G401 (cell line): Measurements from ENCODE around the gene ATP9B. TPM values are rescaled to one million over a fixed set of nuclear protein-coding genes. Genes with fewer than 3 reads are reported as not detected.

ENCODE experiments used
- DNase-seq: peaks from one replicate; pipeline ENCODE4 v3.0.0-alpha.2; 2015; ENCODE audit warnings: low spot score
- in situ Hi-C: cut with HindIII; loops from 2 replicates; pipeline ENCODE4 v1.10.0; 2016; ENCODE audit warnings: low sequenced_read_pairs, mixed read lengths
- total RNA-seq: library from RNA; depleted of rRNA; stranded (reverse); fragments of >200 nt; shearing (Covaris generic); gene quantifications from 2 replicates; pipeline ENCODE4 v1.2.3, GENCODE V29; 2014; rRNA removed

The ATP9B gene
- total RNA-seq, 1 experiment from 2014 or later, result 16.3 TPM

DNA sequence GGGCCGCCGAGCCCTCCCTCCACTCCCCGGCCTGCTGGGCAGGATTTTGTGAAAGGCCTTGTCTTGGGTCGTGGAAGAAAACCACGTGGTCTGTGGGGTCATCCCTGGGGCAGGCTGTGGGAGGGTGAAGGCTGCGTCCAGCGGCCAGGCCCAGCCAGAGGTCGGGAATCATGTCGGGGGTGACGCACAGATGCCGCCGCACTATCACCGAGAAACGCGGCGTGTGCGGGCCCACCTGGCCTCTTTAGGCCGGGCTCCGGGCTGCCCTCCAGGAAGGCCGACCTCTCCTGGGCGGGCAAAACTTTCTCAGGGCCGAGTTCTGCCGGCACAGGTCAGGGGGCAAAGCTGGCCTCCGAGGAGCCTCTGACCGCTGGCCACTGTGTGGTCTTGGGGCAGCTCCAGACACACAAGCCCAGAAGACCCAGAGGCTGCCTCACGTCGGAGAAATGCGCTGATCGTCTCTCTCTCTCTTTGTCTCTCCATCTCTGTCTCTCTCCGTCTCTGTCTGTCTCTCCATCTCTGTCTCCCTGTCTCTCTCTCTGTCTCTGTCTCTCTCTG is 354.9 kb downstream of the ATP9B start:
- in situ Hi-C loops, result no loop called here
- no peak for DNase-seq

DNA sequence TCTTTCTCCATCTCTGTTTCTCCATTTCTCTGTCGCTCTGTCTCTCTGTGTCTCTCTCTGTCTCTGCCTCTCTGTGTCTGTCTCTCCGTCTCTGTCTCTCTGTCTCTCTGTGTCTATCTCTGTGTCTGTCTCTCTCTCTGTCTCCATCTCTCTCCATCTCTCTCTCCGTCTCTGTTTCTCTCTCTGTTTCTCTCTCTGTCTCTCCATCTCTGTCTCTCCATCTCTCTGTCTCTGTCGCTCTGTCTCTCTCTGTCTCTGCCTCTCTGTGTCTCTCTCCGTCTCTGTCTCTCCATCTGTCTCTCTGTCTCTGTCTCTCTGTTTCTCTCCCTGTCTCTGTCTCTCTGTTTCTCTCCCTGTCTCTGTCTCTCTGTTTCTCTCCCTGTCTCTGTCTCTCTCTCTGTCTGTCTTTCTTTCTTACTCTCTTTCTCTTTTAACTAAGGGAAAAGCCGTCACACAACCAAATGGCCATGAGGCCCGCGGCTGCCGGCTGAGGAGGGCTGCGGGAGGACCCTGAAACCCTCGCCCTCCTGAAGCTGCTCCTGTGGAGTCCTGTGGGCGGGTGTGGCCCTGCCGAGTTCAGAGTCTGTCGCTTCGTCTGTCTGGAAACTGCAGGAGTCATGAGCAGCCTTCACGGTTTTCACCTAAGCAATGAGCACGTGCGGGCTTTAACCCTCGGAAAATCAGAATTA is 355.8 kb downstream of the ATP9B start:
- in situ Hi-C loops, result no loop called here
- no peak for DNase-seq

GRCh38 chr18:79425569-79425886 is 356.3 kb downstream of the ATP9B start:
- no peak for DNase-seq
- in situ Hi-C loops, result no loop called here

DNA sequence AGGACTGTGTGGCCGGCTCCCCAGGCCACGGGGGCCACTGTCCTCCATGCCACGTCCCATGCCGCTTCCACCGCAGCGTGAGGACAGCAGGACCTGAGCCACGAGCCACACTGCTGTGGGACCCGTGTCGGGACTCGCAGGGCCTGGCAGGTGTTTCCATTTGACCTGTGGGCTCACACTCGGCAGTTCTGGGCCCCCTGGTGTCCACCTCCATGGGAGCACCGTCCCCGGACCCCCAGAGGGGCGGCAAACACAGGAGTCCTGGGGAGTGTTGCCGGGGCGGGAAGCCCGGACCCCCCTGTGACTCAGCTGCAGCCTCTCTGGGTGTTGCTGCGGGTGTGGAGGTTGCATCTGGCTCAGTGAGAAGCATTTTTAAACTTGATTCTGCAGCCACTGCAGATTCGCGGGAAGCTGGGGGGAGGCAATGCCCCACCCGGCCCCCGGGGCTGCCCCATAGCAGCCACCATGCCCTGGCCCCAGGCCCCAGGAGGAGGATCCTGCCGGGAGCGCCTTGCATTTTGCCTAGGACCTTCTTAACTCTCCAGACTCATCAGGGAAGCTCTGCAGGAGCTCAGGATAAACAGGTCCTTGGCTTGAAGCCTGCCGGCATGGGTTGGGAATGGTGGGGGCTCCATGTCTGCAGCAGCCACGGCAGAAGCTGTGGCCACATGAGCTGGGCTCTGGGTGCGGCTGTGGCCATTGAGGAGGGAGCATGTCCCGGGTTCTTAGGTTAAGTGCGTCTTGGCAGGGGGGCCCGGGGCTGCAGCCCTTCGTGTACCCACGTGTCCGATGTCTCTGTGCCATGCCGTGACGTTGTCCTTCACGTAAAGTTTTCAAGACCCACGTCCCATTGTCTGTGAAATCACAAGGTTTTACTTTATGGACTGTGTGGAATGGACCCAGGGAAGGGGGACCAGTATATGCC is 357.4 kb downstream of the ATP9B start:
- DNase-seq, result no peak
- in situ Hi-C loops, result no loop called here

DNA sequence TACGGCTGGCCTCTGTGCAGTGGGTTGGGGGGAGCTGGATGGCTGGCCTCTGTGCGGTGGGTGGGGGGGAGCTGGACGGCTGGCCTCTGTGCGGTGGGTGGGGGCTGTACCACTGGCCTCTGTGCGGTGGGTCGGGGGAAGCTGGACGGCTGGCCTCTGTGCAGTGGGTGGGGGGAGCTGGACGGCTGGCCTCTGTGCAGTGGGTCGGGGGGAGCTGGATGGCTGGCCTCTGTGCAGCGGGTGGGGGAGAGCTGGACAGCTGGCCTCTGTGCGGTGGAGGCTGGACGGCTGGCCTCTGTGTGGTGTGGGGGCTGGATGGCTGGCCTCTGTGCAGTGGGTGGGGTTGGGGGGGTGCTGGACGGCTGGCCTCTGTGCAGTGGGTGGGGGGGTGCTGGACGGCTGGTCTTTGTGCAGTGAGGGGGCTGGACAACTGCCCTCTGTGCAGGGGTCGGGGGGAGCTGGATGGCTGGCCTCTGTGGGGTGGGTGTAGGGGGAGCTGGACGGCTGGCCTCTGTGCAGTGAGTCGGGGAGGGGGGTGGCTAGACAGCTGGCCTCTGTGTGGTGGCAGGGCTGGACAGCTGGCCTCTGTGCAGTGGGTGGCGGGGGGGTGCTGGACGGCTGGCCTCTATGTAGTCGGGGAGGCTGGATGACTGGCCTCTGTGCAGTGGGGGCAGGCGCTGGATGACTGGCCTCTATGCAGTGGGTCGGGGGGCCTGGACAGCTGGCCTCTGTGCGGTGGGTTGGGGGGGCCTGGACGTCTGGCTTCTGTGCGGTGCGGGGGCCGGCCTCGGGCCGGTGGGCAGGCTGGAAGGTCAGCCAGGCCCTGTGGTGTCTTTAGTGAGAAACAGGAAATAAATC is 358.4 kb downstream of the ATP9B start:
- in situ Hi-C loops, result no loop called here
- no peak for DNase-seq

Other genes starting within 250 kb of the ATP9B start
- not detected in 2 replicates for gene SALL3, start 89.6 kb upstream of the ATP9B start, total RNA-seq